GM18951 (cell line): ENCODE data around the gene EDC3.
"Not testable (repeated sequence)": the region's sequence is repeated elsewhere in the genome, so short reads cannot be mapped to it uniquely, and the experiment has no call there.

Experiments
- POLR2A ChIP-seq: IDR thresholded peaks from 4 replicates; pipeline ENCODE4 v1.6.1; 2011; ENCODE audit warnings: mild to moderate bottlenecking; ENCODE audit not compliant: insufficient read length, insufficient read depth; ENCODE audit errors: extremely low read depth
- in situ Hi-C: fragments of 300-500 bp; cut with MboI; formaldehyde crosslinking; loops from one replicate; pipeline ENCODE4 v1.12.0; 2022; ENCODE audit warnings: low sequenced_read_pairs, mixed read lengths, inconsistent platforms; ENCODE audit not compliant: unreplicated experiment

EDC3 gene

GRCh38 chr15:74612677-74613076, 83.1 kb downstream of the EDC3 start:
- in situ Hi-C loops: no loop called here
- no peak for TF ChIP-seq POLR2A

- in situ Hi-C loops: no loop called here
- TF ChIP-seq POLR2A: no peak
These were observed 84.0 kb downstream of the EDC3 start for GRCh38 chr15:74611834-74612233.

DNA sequence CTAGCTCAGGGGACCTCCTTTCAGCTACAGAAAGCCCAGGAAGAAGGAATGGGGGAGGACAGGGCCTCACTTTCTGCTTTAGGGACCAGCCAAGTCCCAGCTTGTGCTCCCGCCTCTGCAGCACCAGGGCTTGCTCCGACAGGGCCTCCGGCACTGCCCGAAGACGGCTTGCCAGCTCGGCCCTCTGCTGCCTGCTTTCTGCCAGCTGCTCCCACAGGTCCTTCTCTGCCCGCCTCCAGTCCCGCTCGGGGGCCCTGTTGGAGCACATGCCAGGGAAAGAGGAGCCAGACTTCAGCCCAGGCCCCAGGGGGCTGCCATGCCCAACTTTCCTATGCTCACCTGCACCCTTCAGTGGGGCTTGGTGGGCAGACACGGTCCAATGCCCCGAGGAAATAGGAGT, 84.5 kb downstream of the EDC3 start:
- in situ Hi-C loops: no loop called here
- TF ChIP-seq POLR2A: no peak

DNA sequence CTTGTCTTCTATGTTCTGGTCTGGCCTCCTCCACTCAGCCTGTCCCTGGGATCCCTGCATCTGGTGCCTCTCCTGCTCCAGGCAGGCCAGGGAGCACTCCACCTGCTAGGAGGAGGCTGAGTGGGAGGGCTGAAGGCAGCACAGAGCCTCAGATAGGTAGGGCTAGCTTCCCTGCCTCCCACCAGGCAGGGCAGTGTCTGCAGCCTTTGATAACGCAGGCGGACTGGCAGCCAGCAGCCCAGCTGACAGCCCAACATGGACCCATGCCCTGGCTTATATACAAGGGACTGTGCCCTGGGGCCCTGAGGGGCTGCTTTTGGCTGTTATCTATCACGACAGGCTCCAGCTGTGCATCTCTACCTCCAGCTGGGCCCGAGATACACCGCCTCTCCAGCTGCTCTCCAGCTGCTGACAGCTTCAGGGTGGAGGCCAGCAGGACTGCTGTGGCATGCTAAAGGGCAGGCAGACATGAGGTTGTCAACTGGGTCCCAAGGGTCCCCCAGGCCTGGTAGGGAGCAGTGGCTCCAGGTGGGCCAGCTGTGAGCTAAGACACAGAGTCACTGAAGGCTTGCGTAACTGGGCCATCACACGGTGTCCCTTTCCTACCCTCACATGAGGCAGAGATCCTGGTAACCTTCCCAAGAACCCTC, 85.4 kb downstream of the EDC3 start:
- in situ Hi-C loops: no loop called here
- no peak for TF ChIP-seq POLR2A

GRCh38 chr15:74609938-74610301, 85.9 kb downstream of the EDC3 start:
- TF ChIP-seq POLR2A: no peak
- in situ Hi-C loops: no loop called here

DNA sequence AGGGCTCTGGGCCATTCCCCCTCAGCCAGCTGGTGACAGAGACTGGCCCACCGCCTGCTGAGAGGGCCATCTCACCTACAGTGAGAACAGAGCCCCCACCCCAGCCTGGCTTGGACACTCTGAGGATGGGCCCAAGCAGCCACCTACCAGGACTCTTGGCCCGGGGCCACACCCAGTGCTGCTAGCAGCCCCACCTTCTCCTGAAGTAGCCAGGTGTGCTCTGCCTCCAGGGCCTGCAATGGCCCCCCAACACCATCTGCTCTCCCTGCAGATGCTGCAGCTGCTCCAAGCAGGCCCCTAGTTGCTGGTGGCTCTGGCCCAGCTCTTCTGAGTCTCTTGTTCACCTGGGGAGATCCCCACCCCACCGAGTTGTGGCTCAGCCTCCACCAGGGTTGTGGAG, 87.0 kb downstream of the EDC3 start:
- no peak for TF ChIP-seq POLR2A
- in situ Hi-C loops: no loop called here

- in situ Hi-C loops: no loop called here
- TF ChIP-seq POLR2A: no peak
These were observed 90.1 kb downstream of the EDC3 start for GRCh38 chr15:74605795-74606150.

DNA sequence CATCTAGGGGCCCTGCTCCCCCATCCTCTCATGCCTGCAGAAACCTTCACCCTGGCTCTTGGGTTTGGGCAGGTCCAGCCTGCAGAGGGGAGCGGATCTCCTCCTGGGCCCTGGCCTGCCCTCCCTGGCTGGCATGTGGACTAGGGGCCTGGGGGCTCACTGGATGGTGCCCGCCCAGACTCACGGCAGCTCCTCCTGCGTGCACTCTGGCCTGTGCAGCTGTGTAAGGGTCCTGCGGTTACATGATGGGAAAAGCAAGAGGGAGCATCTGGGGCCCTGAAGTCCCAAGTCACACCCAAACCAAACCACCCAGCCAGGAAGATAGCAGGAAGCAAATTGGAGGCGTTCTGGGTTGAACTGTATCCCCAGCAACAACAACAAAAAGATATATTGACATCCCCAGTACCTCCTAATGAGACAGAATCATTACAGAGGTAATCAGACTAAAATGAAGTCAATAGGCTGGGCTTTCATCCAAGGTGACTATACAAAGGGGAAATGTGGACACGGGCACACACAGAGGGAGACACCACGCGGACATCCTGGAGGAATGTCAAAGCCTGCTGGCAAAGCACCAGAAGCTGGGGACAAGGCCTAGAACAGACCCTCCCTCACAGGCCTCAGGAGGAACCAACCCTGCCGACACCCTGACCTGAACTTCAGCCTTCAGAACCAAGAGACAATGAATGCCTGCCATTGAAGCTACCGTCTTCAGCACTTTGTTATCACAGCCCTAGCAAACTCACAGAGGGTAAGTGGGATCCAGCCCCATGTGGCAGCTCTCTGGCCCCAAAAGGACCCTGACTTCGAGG, 90.6 kb downstream of the EDC3 start:
- no peak for TF ChIP-seq POLR2A
- in situ Hi-C loops: no loop called here

DNA sequence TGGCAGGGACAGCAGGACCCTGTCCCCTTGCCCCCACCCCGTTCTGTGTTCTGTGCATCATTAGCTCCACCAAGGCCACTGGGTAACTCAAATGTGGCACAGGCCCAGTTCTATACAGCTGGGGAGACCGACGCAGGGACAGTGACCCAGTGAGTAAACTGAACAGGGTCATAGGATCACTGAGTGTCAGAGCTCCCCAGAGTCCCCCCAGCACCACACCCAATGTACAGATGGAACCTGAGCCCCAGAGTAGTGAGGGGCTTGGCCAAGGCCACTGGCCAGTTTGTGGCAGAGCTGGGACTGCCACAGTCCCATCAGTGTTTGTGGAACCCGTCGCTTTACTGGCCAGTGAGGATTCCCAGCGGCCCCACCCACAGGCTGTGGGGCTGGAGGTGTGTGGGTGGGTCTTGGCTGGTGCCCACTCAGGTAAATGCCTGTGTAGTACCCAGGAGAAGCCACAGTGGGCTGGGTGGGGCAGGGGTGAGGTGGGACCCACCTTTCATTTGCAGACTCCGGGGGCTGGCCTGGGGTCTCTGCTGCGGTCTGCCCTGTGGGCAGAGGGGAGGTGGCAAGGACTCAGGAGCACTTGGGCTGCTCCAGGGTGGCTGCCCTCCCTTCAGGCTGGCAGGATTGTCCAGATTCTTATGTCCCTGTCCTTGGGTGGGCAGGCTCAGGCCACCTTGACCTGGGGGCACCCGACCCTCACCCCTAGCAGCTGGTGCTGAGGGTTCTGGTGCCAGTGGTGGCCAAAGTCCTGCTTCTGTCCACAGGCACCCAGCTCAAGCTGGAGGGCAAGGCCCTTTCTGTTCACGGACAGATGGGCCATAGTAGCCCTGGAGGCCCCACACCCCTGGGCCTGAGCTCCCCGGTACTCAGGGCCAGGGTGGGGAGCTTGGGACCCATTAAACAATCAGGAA, 91.8 kb downstream of the EDC3 start:
- in situ Hi-C loops: no loop called here
- TF ChIP-seq POLR2A: no peak

- in situ Hi-C loops: no loop called here
- TF ChIP-seq POLR2A: no peak
These were observed 92.6 kb downstream of the EDC3 start for GRCh38 chr15:74603026-74603788.

DNA sequence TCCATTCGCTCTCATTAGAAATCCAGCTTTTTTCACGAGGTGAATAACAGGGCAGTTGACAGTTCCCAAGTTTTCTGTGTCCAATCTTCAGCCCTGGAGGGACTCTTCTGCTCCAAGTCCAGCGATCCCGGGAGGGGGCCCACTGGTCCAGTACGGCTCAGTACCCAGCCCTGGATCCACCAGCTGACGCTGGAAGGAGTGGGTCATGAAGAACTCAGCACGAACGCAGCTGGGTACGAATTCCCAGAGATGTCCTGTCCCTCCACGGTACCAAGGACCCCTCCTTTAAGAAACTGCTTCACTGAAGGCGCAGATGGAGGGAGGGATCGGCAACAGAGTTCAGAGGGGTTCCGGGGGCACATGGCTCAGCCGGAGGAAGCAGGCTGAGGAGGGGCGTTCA, 96.7 kb downstream of the EDC3 start:
- TF ChIP-seq POLR2A: no peak
- in situ Hi-C loops: no loop called here

- in situ Hi-C loops: no loop called here
- TF ChIP-seq POLR2A: peak; percentile 72
These were observed 97.5 kb downstream of the EDC3 start for GRCh38 chr15:74598126-74598842.

DNA sequence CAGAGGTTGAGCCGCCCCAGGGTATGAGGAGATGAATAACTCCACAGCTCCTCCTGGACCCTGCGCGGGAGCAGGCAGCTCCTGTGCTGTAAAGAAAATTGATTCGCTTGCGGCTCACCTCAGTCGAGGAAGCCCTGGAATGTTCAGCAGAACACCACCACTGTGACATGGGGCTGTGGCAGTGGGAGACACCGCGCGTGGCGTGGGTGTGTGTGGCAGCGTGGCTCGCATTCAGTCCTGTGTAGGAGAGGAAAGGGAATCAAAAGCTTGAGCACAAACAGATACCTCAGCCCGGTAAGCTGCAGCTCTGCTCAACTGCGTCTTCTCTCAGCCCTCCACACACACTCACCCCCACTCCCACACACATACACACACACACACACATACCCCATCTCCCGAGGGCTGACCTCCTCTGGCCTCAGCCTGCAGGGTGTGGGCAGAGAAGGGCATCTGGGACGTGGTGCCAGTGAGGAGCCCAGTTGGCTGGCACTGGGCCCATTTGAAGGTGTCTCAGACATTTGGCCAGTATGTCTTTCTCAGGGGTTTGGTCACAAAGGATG, 98.6 kb downstream of the EDC3 start:
- in situ Hi-C loops: not testable (repeated sequence)

GRCh38 chr15:74596736-74597135, 99.1 kb downstream of the EDC3 start:
- in situ Hi-C loops: not testable (repeated sequence)
